Small intestine (tissue), 7 donors: Measurements from ENCODE around the gene LYG1. TPM values are rescaled to one million over a fixed set of nuclear protein-coding genes. Genes with fewer than 3 reads are reported as not detected.
"Not testable (repeated sequence)": the region's sequence is repeated elsewhere in the genome, so short reads cannot be mapped to it uniquely, and the experiment has no call there.

ENCODE experiments used
- DNase-seq, 2 donors: peaks; one replicate each; pipeline versions ENCODE4 v3.0.0 to v3.0.0-alpha.2; 2013
- FAIRE-seq: peaks from 2 replicates; lab custom pipeline; 2012; peaks lifted over from hg19 to GRCh38; lab: Jason Lieb, UNC
- H3K27ac ChIP-seq, 3 donors: one replicate each; pipeline ENCODE4 v1.5.1; 2013; ENCODE audit warnings: low read length in 2 of 3, mild to moderate bottlenecking in 2 of 3, control low read depth in 1 of 3, inconsistent platforms in 1 of 3, low read depth in 1 of 3, moderate library complexity in 1 of 3
- H3K27me3 ChIP-seq, 3 donors: one replicate each; pipeline ENCODE4 v1.6.1; 2013; ENCODE audit warnings: low read length in 3 of 3, inconsistent platforms in 1 of 3; ENCODE audit not compliant: control insufficient read depth in 3 of 3, insufficient read depth in 3 of 3
- H3K36me3 ChIP-seq, 3 donors: one replicate each; pipeline ENCODE4 v1.6.1; 2013; ENCODE audit warnings: low read length in 3 of 3, inconsistent platforms in 1 of 3, low read depth in 1 of 3, mild to moderate bottlenecking in 1 of 3, moderate library complexity in 1 of 3; ENCODE audit not compliant: control insufficient read depth in 3 of 3, insufficient read depth in 2 of 3
- H3K4me1 ChIP-seq, 3 donors: one replicate each; pipeline ENCODE4 v1.6.1; 2013; ENCODE audit warnings: low read length in 2 of 3, inconsistent platforms in 1 of 3, low read depth in 1 of 3, mild to moderate bottlenecking in 1 of 3, moderate library complexity in 1 of 3; ENCODE audit not compliant: control insufficient read depth in 3 of 3, insufficient read depth in 2 of 3
- H3K4me3 ChIP-seq, 3 donors: one replicate each; pipeline ENCODE4 v1.5.1; 2013; ENCODE audit warnings: low read length in 3 of 3, control low read depth in 1 of 3, inconsistent platforms in 1 of 3, low read depth in 1 of 3, mild to moderate bottlenecking in 1 of 3, moderate library complexity in 1 of 3
- H3K9me3 ChIP-seq, 2 donors: one replicate each; pipeline ENCODE4 v1.6.1; 2013; ENCODE audit warnings: low read depth in 1 of 2, low read length in 1 of 2; ENCODE audit not compliant: control insufficient read depth in 2 of 2, insufficient read depth in 1 of 2
- WGBS, 3 donors: extraction: QIAGEN DNeasy Blood & Tissue Kit; methylation state at CpG; one replicate each; pipeline ENCODE4 v1.1.7; 2013; 5-methylcytosine and 5-hydroxymethylcytosine counted together
- polyA plus RNA-seq, 4 donors: library from polyadenylated mRNA; stranded (reverse) in 3 of 4; unstranded in 1 of 4; fragments of 200-250 nt in 3 of 4; fragments of 120-200 nt in 1 of 4; gene quantifications; one replicate each; pipeline versions ENCODE4 v1.2.1 to v1.2.3, GENCODE V29; 2013
- donor health status: healthy with polysubstance abuse.
- donor health status: control.
- donor health status: control.
- donor health status: Bipolar disorder and iron deficiency.
- donor health status: healthy.

The LYG1 gene
- polyA plus RNA-seq, 4 donors = 1.5 to 14.3 (median 3.6) TPM

DNA sequence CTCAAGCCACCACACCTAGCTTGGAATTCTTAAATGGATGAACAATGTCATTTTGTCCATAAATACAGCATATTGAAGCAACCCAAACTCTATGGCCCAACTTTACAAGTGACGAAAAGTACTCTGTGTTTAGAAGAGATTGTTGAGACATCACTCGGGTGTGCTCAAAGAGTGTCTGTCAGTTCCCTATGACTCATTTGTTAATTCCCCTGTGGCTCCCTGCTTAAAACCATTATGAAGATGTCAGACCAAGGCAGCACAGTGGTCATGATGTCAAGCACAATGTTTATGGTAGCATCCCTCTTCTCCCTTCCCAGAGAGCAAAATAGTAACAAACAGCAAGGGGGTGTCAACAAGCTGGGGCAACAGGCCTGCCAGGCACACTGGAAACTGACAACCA lies 3.0 kb downstream of the LYG1 start:
- H3K27ac ChIP-seq = no peak overlapping the region
- no peaks in the 10 kb centered on the region for H3K27me3 ChIP-seq
- DNase-seq (no peak), FAIRE-seq (no peak)
- H3K4me1 ChIP-seq = no peaks in the 10 kb centered on the region
- H3K4me3 ChIP-seq = no peak overlapping the region
- WGBS, 3 donors = 77 to 85% (median 82%) methylated on average over 2 of the region's 2 CpGs
- peaks cover 0 to 3% (median 0%) of the 10 kb centered on the region in 3 donors for H3K36me3 ChIP-seq
- H3K9me3 ChIP-seq = peaks cover 0 to 3% of the 10 kb centered on the region in 2 donors

DNA sequence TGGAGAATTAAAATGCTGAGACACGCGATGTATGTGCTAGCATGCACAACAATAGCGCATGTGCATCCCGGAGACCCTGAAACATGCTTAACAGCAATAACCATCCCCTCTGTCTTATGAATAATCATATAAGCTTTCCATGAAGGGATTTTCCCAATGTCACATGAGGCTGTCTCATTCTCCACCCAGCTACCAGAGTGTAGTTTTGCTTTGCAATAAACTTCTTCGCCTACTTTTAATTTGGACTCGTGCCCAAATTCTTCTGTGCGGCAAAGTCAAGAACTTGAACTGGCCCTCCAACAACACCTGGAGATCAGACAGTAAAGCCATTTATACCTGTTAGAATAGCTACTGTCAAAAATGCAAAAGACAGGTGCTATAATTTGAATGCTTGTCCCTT lies 15.5 kb downstream of the LYG1 start:
- DNase-seq = peak in 1 of 2 donors; percentile 60
- H3K4me1 ChIP-seq = no peaks in the 10 kb centered on the region
- H3K36me3 ChIP-seq = no peaks in the 10 kb centered on the region
- 44 to 79% (median 57%) methylated on average over 7 of the region's 7 CpGs for WGBS, 3 donors
- no peaks in the 10 kb centered on the region for H3K9me3 ChIP-seq
- H3K27me3 ChIP-seq = no peaks in the 10 kb centered on the region
- FAIRE-seq = no peak
- no peak overlapping the region for H3K27ac ChIP-seq
- no peak overlapping the region for H3K4me3 ChIP-seq

GRCh38 chr2:99279969-99280695 lies 20.9 kb downstream of the LYG1 start:
- no peaks in the 10 kb centered on the region for H3K4me1 ChIP-seq
- FAIRE-seq (no peak), DNase-seq (peak in 1 of 2 donors; percentile 9)

GRCh38 chr2:99278793-99279291 lies 22.2 kb downstream of the LYG1 start:
- Histone ChIP-seq H3K36me3 (no peaks in the 10 kb centered on the region), H3K27me3 (no peaks in the 10 kb centered on the region), H3K9me3 (peaks cover 0 to 15% of the 10 kb centered on the region in 2 donors), H3K4me3 (no peak overlapping the region), H3K27ac (no peak overlapping the region), H3K4me1 (no peaks in the 10 kb centered on the region)
- no peak for DNase-seq
- FAIRE-seq = no peak
- WGBS, 3 donors = 93 to 94% (median 93%) methylated on average over 2 of the region's 2 CpGs

More at GRCh38 chr2:99279969-99280695, 20.9 kb downstream of the LYG1 start:
- no peaks in the 10 kb centered on the region for H3K36me3 ChIP-seq
- no peak overlapping the region for H3K27ac ChIP-seq
- no peaks in the 10 kb centered on the region for H3K27me3 ChIP-seq
- no peak overlapping the region for H3K4me3 ChIP-seq
- peaks cover 0 to 15% of the 10 kb centered on the region in 2 donors for H3K9me3 ChIP-seq

- not testable (repeated sequence) for H3K27me3 ChIP-seq, H3K36me3 ChIP-seq, DNase-seq, FAIRE-seq, H3K27ac ChIP-seq, H3K4me1 ChIP-seq, H3K4me3 ChIP-seq
- WGBS, 3 donors = 82 to 87% (median 82%) methylated on average over 5 of the region's 5 CpGs
- peaks cover 0 to 15% of the 10 kb centered on the region in 2 donors for H3K9me3 ChIP-seq
Observed at GRCh38 chr2:99278195-99278765, 22.7 kb downstream of the LYG1 start.

DNA sequence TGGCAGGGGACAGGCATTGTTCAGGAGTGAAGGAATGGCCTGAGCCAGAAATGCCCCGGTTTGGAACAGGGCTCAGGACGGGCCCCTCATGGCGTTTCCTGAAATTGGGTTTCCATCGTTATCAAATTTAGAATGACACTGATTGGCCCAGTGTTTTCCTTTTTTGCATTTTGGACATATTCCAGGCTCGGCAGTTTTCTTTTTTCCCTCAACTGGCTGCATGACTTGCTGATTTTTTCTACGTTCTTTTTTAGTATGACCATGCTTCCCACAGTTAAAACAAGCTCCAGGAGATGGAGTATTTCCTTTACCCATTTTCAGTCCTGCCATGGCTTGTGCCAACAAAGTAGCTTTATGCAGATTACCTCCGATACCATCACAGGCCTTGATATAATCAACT lies 25.1 kb downstream of the LYG1 start:
- no peaks in the 10 kb centered on the region for H3K27me3 ChIP-seq
- H3K36me3 ChIP-seq = no peaks in the 10 kb centered on the region
- FAIRE-seq (no peak), DNase-seq (no peak)
- H3K4me1 ChIP-seq = no peaks in the 10 kb centered on the region
- H3K27ac ChIP-seq = no peak overlapping the region
- no peak overlapping the region for H3K4me3 ChIP-seq
- 73 to 89% (median 78%) methylated on average over 7 of the region's 7 CpGs for WGBS, 3 donors
- H3K9me3 ChIP-seq = peaks cover 0 to 24% of the 10 kb centered on the region in 2 donors

GRCh38 chr2:99261242-99261641 lies 39.8 kb downstream of the LYG1 start:
- FAIRE-seq = no peak
- H3K4me1 ChIP-seq = no peaks in the 10 kb centered on the region
- no peak for DNase-seq
- H3K9me3 ChIP-seq = no peaks in the 10 kb centered on the region
- 74 to 85% (median 79%) methylated on average over 4 of the region's 4 CpGs for WGBS, 3 donors
- H3K27me3 ChIP-seq = no peaks in the 10 kb centered on the region
- H3K4me3 ChIP-seq = no peak overlapping the region
- H3K27ac ChIP-seq = no peak overlapping the region
- no peaks in the 10 kb centered on the region for H3K36me3 ChIP-seq

- Histone ChIP-seq H3K4me3 (no peak overlapping the region), H3K27ac (no peak overlapping the region), H3K36me3 (no peaks in the 10 kb centered on the region), H3K27me3 (no peaks in the 10 kb centered on the region), H3K9me3 (no peaks in the 10 kb centered on the region), H3K4me1 (no peaks in the 10 kb centered on the region)
- FAIRE-seq = no peak
- 89 to 98% (median 97%) methylated on average over 2 of the region's 2 CpGs for WGBS, 3 donors
- DNase-seq = no peak
Observed at GRCh38 chr2:99260184-99260583, 40.8 kb downstream of the LYG1 start.
